GM18867 (cell line): ENCODE data around the gene OR10K2.
A peak's percentile ranks its signal among the peaks of the same experiment; 100 is the strongest.

Experiments
- ATAC-seq: cut with Tn5 transposase; IDR thresholded peaks from one replicate; pipeline ENCODE4 v1.9.1; 2021; ENCODE audit warnings: mild to moderate bottlenecking, moderate library complexity; ENCODE audit not compliant: unreplicated experiment

OR10K2 gene

DNA sequence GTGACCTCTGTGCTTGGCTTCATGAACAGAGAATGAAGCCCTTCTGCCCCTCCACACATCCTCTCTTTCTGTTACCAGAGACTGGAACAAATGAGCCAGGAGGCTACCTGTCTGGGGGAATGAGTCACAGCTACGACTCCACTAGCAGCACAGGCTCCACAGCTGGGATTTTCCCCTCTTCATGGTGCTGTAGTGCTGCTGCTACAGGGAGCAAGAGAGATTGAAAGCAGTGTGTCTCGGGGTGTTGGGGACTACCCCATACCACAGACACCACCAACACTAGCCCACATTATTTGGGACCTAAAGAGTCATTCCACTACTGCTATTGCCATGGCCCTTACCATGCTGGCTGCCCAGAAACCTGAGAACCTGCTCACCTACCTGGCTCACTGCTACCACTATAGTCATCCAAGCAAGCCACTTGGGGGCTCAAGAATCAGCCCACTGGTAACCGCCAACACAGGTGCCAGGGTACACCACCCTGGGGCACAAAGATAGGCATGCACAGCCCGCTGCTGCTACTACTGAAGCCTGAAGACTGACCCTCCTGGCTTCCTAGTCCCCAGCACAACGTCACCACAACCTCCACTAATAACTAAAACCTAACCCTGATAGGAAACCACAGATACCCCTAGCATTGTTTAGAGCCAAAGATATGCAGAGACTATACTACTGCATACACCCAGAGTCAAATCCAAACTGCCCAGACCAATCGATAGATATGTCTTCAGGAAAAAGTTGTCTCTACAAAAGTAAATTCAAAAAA, 54.7 kb downstream of the OR10K2 start:
- peak; percentile 91 for ATAC-seq
